Astrocyte (in vitro differentiated cells and primary cell): ENCODE data around the gene ABHD16B.

Experiments used
- CTCF ChIP-seq: IDR thresholded peaks from 2 replicates; pipeline ENCODE4 v1.5.1; 2011; ENCODE audit warnings: low read depth, mild to moderate bottlenecking, inconsistent platforms, low read length, moderate library complexity; ENCODE audit not compliant: insufficient read depth
- EZH2 ChIP-seq: IDR thresholded peaks from 2 replicates; pipeline ENCODE4 v1.6.1; 2012; ENCODE audit warnings: mild to moderate bottlenecking, low read length, inconsistent platforms; ENCODE audit not compliant: insufficient read depth

- TF ChIP-seq CTCF (no peak), EZH2 (no peak)
Measured at GRCh38 chr20:63893999-63894357, 32.7 kb downstream of the ABHD16B start.
